Ascending aorta (tissue), 2 donors: Measurements from ENCODE around the gene KRT85. TPM values are rescaled to one million over a fixed set of nuclear protein-coding genes. Genes with fewer than 3 reads are reported as not detected.
A peak's percentile ranks its signal among the peaks of the same experiment; 100 is the strongest.

ENCODE experiments used
- DNase-seq, 2 donors: peaks; one replicate each; pipeline ENCODE4 v3.0.0-alpha.2; 2019; ENCODE audit warnings: low spot score in 2 of 2
- H3K27ac ChIP-seq, 2 donors: fragments of 200-600 bp; sonication (generic); one replicate each; pipeline ENCODE4 v1.5.1; 2016 to 2017; ENCODE audit warnings: mild to moderate bottlenecking in 1 of 2
- H3K27me3 ChIP-seq: fragments of 200-600 bp; sonication (generic); one replicate; pipeline ENCODE4 v1.5.1; 2017
- H3K36me3 ChIP-seq, 2 donors: fragments of 200-600 bp; sonication (generic); one replicate each; pipeline ENCODE4 v1.5.1; 2016
- H3K4me1 ChIP-seq, 2 donors: fragments of 200-600 bp; sonication (generic); one replicate each; pipeline ENCODE4 v1.5.1; 2016 to 2017; ENCODE audit warnings: mild to moderate bottlenecking in 1 of 2
- H3K4me3 ChIP-seq, 2 donors: fragments of 200-600 bp; sonication (generic); one replicate each; pipeline ENCODE4 v1.5.1; 2016 to 2017; ENCODE audit warnings: mild to moderate bottlenecking in 1 of 2
- H3K9me3 ChIP-seq, 2 donors: fragments of 200-600 bp; sonication (generic); one replicate each; pipeline ENCODE4 v1.5.1; 2016
- CTCF ChIP-seq, 3 experiments: fragments of 200-600 bp in 2 of 3; fragments of 450-650 bp in 1 of 3; sonication (generic) in 2 of 3; IDR thresholded peaks; one replicate each; pipeline ENCODE4 v1.5.1; 2016 to 2019; ENCODE audit warnings: antibody characterized with exemption in 3 of 3, mild to moderate bottlenecking in 1 of 3, moderate library complexity in 1 of 3
- intact Hi-C: fragments of 100-400 bp; cut with DNase I; formaldehyde crosslinking; loops from one replicate; pipeline ENCODE4 v1.15.1; 2023
- total RNA-seq: library from RNA; depleted of rRNA; stranded (reverse); fragments of >200 nt; gene quantifications from one replicate; pipeline ENCODE4 v1.1.0, GENCODE V29; 2016

The KRT85 gene
- total RNA-seq, 1 donor from 2014 or later: not detected

GRCh38 chr12:52321418-52321817 is 45.9 kb downstream of the KRT85 start:
- Histone ChIP-seq H3K4me1 (peaks cover 0 to 3% of the 10 kb centered on the region in 2 donors), H3K27me3 (no peaks in the 10 kb centered on the region), H3K9me3 (no peaks in the 10 kb centered on the region), H3K27ac (no peak overlapping the region), H3K36me3 (no peaks in the 10 kb centered on the region), H3K4me3 (no peak overlapping the region)
- intact Hi-C loops: no loop called here
- no peak for TF ChIP-seq CTCF (IDR thresholded peaks at IDR 0.05)
- DNase-seq: no peak

- intact Hi-C loops: no loop called here
Measured at GRCh38 chr12:52320784-52321400, 46.4 kb downstream of the KRT85 start, which contains the start of gene KRT83. Gene KRT83, minus strand, starts transcription at chr12:52321398. Its CDS starts 63 bp downstream, at chr12:52321335.

GRCh38 chr12:52319097-52319496 is 48.2 kb downstream of the KRT85 start:
- no peak for TF ChIP-seq CTCF (IDR thresholded peaks at IDR 0.05)
- DNase-seq: peak in 1 of 2 donors; percentile 46
- H3K27me3 ChIP-seq: no peaks in the 10 kb centered on the region
- H3K9me3 ChIP-seq: no peaks in the 10 kb centered on the region
- H3K27ac ChIP-seq: no peak overlapping the region
- H3K4me1 ChIP-seq: no peaks in the 10 kb centered on the region
- no peak overlapping the region for H3K4me3 ChIP-seq
- no peaks in the 10 kb centered on the region for H3K36me3 ChIP-seq
- intact Hi-C loops: no loop called here

More at GRCh38 chr12:52320784-52321400, 46.4 kb downstream of the KRT85 start, which contains the start of gene KRT83:
- Histone ChIP-seq H3K4me3 (no peak within 1 kb of the TSS), H3K4me1 (no peaks in the 10 kb centered on the region), H3K36me3 (no peaks in the 10 kb centered on the region), H3K9me3 (no peaks in the 10 kb centered on the region), H3K27me3 (no peaks in the 10 kb centered on the region), H3K27ac (no peak within 1 kb of the TSS)
- no peak for TF ChIP-seq CTCF (IDR thresholded peaks at IDR 0.05)
- DNase-seq: no peak

GRCh38 chr12:52318241-52318990 is 48.9 kb downstream of the KRT85 start:
- no peak overlapping the region for H3K4me3 ChIP-seq
- no peaks in the 10 kb centered on the region for H3K36me3 ChIP-seq
- no peak overlapping the region for H3K27ac ChIP-seq
- H3K27me3 ChIP-seq: no peaks in the 10 kb centered on the region
- H3K4me1 ChIP-seq: no peaks in the 10 kb centered on the region
- peak in 1 of 2 donors; percentile 19 for DNase-seq
- intact Hi-C loops: no loop called here
- no peaks in the 10 kb centered on the region for H3K9me3 ChIP-seq
- no peak for TF ChIP-seq CTCF (IDR thresholded peaks at IDR 0.05)

- DNase-seq: peak in 1 of 2 donors; percentile 30
- H3K4me1 ChIP-seq: no peaks in the 10 kb centered on the region
- H3K27me3 ChIP-seq: no peaks in the 10 kb centered on the region
- intact Hi-C loops: no loop called here
- H3K9me3 ChIP-seq: no peaks in the 10 kb centered on the region
- no peak overlapping the region for H3K27ac ChIP-seq
- no peak overlapping the region for H3K4me3 ChIP-seq
- H3K36me3 ChIP-seq: no peaks in the 10 kb centered on the region
- no peak for TF ChIP-seq CTCF (IDR thresholded peaks at IDR 0.05)
Measured at GRCh38 chr12:52317468-52318052, 49.7 kb downstream of the KRT85 start.
